Neural progenitor cell (in vitro differentiated cells): Measurements from ENCODE around the gene PTPN14. TPM values are rescaled to one million over a fixed set of nuclear protein-coding genes. Genes with fewer than 3 reads are reported as not detected.

Experiments used
- DNase-seq: peaks from one replicate; pipeline ENCODE4 v3.0.0-alpha.2; 2016; ENCODE audit warnings: low spot score
- H2AFZ ChIP-seq: fragments of 200-600 bp; sonication (generic); replicated peaks from 2 replicates; pipeline ENCODE4 v1.6.1; 2016; ENCODE audit warnings: antibody characterized with exemption
- H3F3A ChIP-seq: fragments of 200-600 bp; sonication (generic); 2 replicates; pipeline ENCODE4 v1.6.1; 2016; ENCODE audit warnings: antibody characterized with exemption, low read depth
- H3K27ac ChIP-seq: fragments of 200-600 bp; sonication (generic); 2 replicates; pipeline ENCODE4 v1.5.1; 2016; ENCODE audit warnings: mild to moderate bottlenecking
- H3K27me3 ChIP-seq: fragments of 200-600 bp; sonication (generic); 2 replicates; pipeline ENCODE4 v1.6.1; 2016; ENCODE audit warnings: mild to moderate bottlenecking, moderate library complexity
- H3K36me3 ChIP-seq: fragments of 200-600 bp; sonication (generic); 2 replicates; pipeline ENCODE4 v1.5.1; 2016
- H3K4me1 ChIP-seq: fragments of 200-600 bp; sonication (generic); 2 replicates; pipeline ENCODE4 v1.6.1; 2016; ENCODE audit warnings: mixed run types
- H3K4me2 ChIP-seq: fragments of 200-600 bp; sonication (generic); 2 replicates; pipeline ENCODE4 v1.6.1; 2016
- H3K4me3 ChIP-seq: fragments of 200-600 bp; sonication (generic); 2 replicates; pipeline ENCODE4 v1.5.1; 2016
- H3K79me2 ChIP-seq: fragments of 200-600 bp; sonication (generic); 2 replicates; pipeline ENCODE4 v1.6.1; 2016; ENCODE audit warnings: low read depth
- H3K9ac ChIP-seq: fragments of 200-600 bp; sonication (generic); 2 replicates; pipeline ENCODE4 v1.6.1; 2016
- H3K9me3 ChIP-seq: fragments of 200-600 bp; sonication (generic); 2 replicates; pipeline ENCODE4 v1.5.1; 2016; ENCODE audit warnings: low read depth
- H4K20me1 ChIP-seq: fragments of 200-600 bp; sonication (generic); 2 replicates; pipeline ENCODE4 v1.6.1; 2016; ENCODE audit warnings: low read depth
- H3K27ac Mint-ChIP-seq: 3 replicates; pipeline ENCODE4 v1.8.0; 2021; ENCODE audit warnings: mixed read lengths
- H3K27me3 Mint-ChIP-seq: 2 replicates; pipeline ENCODE4 v1.8.0; 2022; ENCODE audit warnings: low read depth, mild to moderate bottlenecking, inconsistent platforms, moderate library complexity, mixed read lengths; ENCODE audit not compliant: insufficient read depth
- H3K36me3 Mint-ChIP-seq: 3 replicates; pipeline ENCODE4 v1.8.0; 2021; ENCODE audit warnings: mixed read lengths
- H3K4me1 Mint-ChIP-seq: 3 replicates; pipeline ENCODE4 v1.8.0; 2021; ENCODE audit warnings: mixed read lengths
- H3K4me3 Mint-ChIP-seq: 3 replicates; pipeline ENCODE4 v1.8.0; 2021; ENCODE audit warnings: mild to moderate bottlenecking, moderate library complexity, mixed read lengths
- H3K9me3 Mint-ChIP-seq: 3 replicates; pipeline ENCODE4 v1.8.0; 2020; ENCODE audit warnings: mixed read lengths
- EZH2 ChIP-seq: fragments of 200-600 bp; sonication (generic); IDR thresholded peaks from 2 replicates; pipeline ENCODE4 v1.6.1; 2017; ENCODE audit warnings: antibody characterized with exemption, mild to moderate bottlenecking, moderate library complexity
- EZH2phosphoT487 ChIP-seq: fragments of 200-600 bp; sonication (generic); IDR thresholded peaks from 2 replicates; pipeline ENCODE4 v1.6.1; 2017; ENCODE audit warnings: antibody characterized with exemption
- total RNA-seq: library from RNA; depleted of rRNA; stranded (reverse); fragments of >200 nt; gene quantifications from 2 replicates; pipeline ENCODE4 v1.2.3, GENCODE V29; 2015; ENCODE audit warnings: low replicate concordance
- TF ChIP-seq, protein P1 (sequence below): fragments of 200-600 bp; sonication (generic); IDR thresholded peaks from 2 replicates; pipeline ENCODE4 v1.5.1; 2017; ENCODE audit warnings: antibody characterized with exemption, mild to moderate bottlenecking

PTPN14 gene
- total RNA-seq, 1 donor from 2014 or later: 28.3 TPM

GRCh38 chr1:214360116-214360515 lies 191.3 kb downstream of the PTPN14 start:
- Histone ChIP-seq H4K20me1 (no peaks in the 10 kb centered on the region), H3K4me2 (no peak overlapping the region), H3K9ac (no peak overlapping the region), H3K27ac (no peak overlapping the region), H3K79me2 (no peaks in the 10 kb centered on the region), H3K4me3 (no peak overlapping the region), H3K9me3 (no peaks in the 10 kb centered on the region), H3K27me3 (no peaks in the 10 kb centered on the region), H3K36me3 (no peaks in the 10 kb centered on the region), H3F3A (no peaks in the 10 kb centered on the region), H3K4me1 (no peaks in the 10 kb centered on the region), H2AFZ (no peak overlapping the region)
- Mint-ChIP-seq H3K27ac (no peak overlapping the region), H3K27me3 (peaks cover 9% of the 10 kb centered on the region), H3K4me3 (no peak overlapping the region), H3K9me3 (no peaks in the 10 kb centered on the region), H3K4me1 (peaks cover 7% of the 10 kb centered on the region), H3K36me3 (peaks cover 54% of the 10 kb centered on the region)
- TF ChIP-seq EZH2phosphoT487: no peak
- TF ChIP-seq, protein P1, sequence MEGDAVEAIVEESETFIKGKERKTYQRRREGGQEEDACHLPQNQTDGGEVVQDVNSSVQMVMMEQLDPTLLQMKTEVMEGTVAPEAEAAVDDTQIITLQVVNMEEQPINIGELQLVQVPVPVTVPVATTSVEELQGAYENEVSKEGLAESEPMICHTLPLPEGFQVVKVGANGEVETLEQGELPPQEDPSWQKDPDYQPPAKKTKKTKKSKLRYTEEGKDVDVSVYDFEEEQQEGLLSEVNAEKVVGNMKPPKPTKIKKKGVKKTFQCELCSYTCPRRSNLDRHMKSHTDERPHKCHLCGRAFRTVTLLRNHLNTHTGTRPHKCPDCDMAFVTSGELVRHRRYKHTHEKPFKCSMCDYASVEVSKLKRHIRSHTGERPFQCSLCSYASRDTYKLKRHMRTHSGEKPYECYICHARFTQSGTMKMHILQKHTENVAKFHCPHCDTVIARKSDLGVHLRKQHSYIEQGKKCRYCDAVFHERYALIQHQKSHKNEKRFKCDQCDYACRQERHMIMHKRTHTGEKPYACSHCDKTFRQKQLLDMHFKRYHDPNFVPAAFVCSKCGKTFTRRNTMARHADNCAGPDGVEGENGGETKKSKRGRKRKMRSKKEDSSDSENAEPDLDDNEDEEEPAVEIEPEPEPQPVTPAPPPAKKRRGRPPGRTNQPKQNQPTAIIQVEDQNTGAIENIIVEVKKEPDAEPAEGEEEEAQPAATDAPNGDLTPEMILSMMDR: no peak
- no peak for TF ChIP-seq EZH2
- DNase-seq: no peak

GRCh38 chr1:214354440-214355148 lies 196.8 kb downstream of the PTPN14 start:
- Histone ChIP-seq H3K4me2 (no peak overlapping the region), H3K4me3 (no peak overlapping the region), H3K79me2 (no peaks in the 10 kb centered on the region), H3K36me3 (no peaks in the 10 kb centered on the region), H3K4me1 (peaks cover 8% of the 10 kb centered on the region), H3F3A (peaks cover 4% of the 10 kb centered on the region), H3K27me3 (no peaks in the 10 kb centered on the region), H2AFZ (no peak overlapping the region), H3K9me3 (no peaks in the 10 kb centered on the region), H4K20me1 (no peaks in the 10 kb centered on the region), H3K9ac (no peak overlapping the region), H3K27ac (no peak overlapping the region)
- peaks cover 30% of the 10 kb centered on the region for H3K36me3 Mint-ChIP-seq
- H3K4me1 Mint-ChIP-seq: no peaks in the 10 kb centered on the region
- H3K27ac Mint-ChIP-seq: no peak overlapping the region
- peaks cover 6% of the 10 kb centered on the region for H3K27me3 Mint-ChIP-seq
- no peak for DNase-seq
- H3K9me3 Mint-ChIP-seq: no peaks in the 10 kb centered on the region
- TF ChIP-seq, protein P1: no peak
- TF ChIP-seq EZH2phosphoT487: no peak
- TF ChIP-seq EZH2: no peak
- no peak overlapping the region for H3K4me3 Mint-ChIP-seq

DNA sequence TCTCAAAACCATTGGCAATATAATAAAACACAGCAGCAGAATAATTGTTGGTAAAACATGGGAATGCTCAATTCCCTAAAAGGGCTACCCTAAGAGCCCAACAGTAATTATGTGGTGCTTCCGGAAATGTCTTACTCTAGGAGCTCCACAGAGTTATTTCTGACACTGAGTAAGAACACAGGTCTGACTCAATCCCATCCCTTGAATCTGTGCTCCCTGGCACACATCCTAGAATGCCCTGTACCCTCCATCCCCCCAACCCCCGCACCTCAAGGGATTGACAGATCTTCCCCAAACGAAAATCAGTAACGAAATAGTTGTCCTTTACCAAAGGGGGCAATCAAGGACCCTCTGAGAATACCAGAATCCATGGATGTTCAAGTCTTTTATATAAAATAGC lies 198.6 kb downstream of the PTPN14 start:
- TF ChIP-seq EZH2phosphoT487 (no peak), EZH2 (no peak)
- TF ChIP-seq, protein P1: no peak
- Histone ChIP-seq H3K4me1 (peaks cover 22% of the 10 kb centered on the region), H2AFZ (no peak overlapping the region), H3K79me2 (no peaks in the 10 kb centered on the region), H3K4me2 (no peak overlapping the region), H3K27ac (no peak overlapping the region), H3F3A (peaks cover 8% of the 10 kb centered on the region), H4K20me1 (no peaks in the 10 kb centered on the region), H3K36me3 (no peaks in the 10 kb centered on the region), H3K9ac (no peak overlapping the region), H3K4me3 (no peak overlapping the region), H3K27me3 (no peaks in the 10 kb centered on the region), H3K9me3 (no peaks in the 10 kb centered on the region)
- peaks cover 30% of the 10 kb centered on the region for H3K36me3 Mint-ChIP-seq
- H3K27me3 Mint-ChIP-seq: peaks cover 7% of the 10 kb centered on the region
- H3K27ac Mint-ChIP-seq: no peak overlapping the region
- H3K9me3 Mint-ChIP-seq: no peaks in the 10 kb centered on the region
- H3K4me1 Mint-ChIP-seq: no peaks in the 10 kb centered on the region
- no peak overlapping the region for H3K4me3 Mint-ChIP-seq
- DNase-seq: no peak
